ENCODE results near the gene RAI1. TPM values are rescaled to one million over a fixed set of nuclear protein-coding genes. Genes with fewer than 3 reads are reported as not detected.

RAI1 gene
- total RNA-seq, 4 donors from 2014 or later = 20.3 to 46.1 (median 30.4) TPM

- H3K27ac ChIP-seq = no peak overlapping the region
- no peak overlapping the region for H3K4me3 ChIP-seq
- TF ChIP-seq EP300 (IDR thresholded peaks at IDR 0.05) (no peak), POLR2AphosphoS5 (IDR thresholded peaks at IDR 0.05) (no peak), POLR2A (IDR thresholded peaks at IDR 0.05) (no peak), CTCF (IDR thresholded peaks at IDR 0.05) (no peak)
- WGBS = 58% methylated on average over 8 of the region's 14 CpGs
- no peaks in the 10 kb centered on the region for H3K9me3 ChIP-seq
- no peaks in the 10 kb centered on the region for H3K27me3 ChIP-seq
- H3K36me3 ChIP-seq = peaks cover 4% of the 10 kb centered on the region
- no peak for DNase-seq (ENCODE audit: low spot score in 2 of 2)
- H3K4me1 ChIP-seq = peaks cover 48% of the 10 kb centered on the region
Observed at GRCh38 chr17:17703140-17703919, 22.1 kb downstream of the RAI1 start.

GRCh38 chr17:17704931-17705330, 23.7 kb downstream of the RAI1 start:
- Histone ChIP-seq H3K27me3 (no peaks in the 10 kb centered on the region), H3K4me1 (peaks cover 32% of the 10 kb centered on the region), H3K4me3 (no peak overlapping the region)

GRCh38 chr17:17706140-17707060, 25.1 kb downstream of the RAI1 start:
- H3K4me1 ChIP-seq = peaks cover 28% of the 10 kb centered on the region
- peaks cover 4% of the 10 kb centered on the region for H3K36me3 ChIP-seq
- no peak for DNase-seq (ENCODE audit: low spot score in 2 of 2)
- H3K4me3 ChIP-seq = no peak overlapping the region
- no peaks in the 10 kb centered on the region for H3K27me3 ChIP-seq
- H3K9me3 ChIP-seq = no peaks in the 10 kb centered on the region
- TF ChIP-seq EP300 (IDR thresholded peaks at IDR 0.05) = no peak
- no peak for TF ChIP-seq CTCF (IDR thresholded peaks at IDR 0.05)
- TF ChIP-seq POLR2AphosphoS5 (IDR thresholded peaks at IDR 0.05) = no peak
- no peak for TF ChIP-seq POLR2A (IDR thresholded peaks at IDR 0.05)
- WGBS = 83% methylated on average over 12 of the region's 12 CpGs
- no peak overlapping the region for H3K27ac ChIP-seq

More at GRCh38 chr17:17704931-17705330, 23.7 kb downstream of the RAI1 start:
- Histone ChIP-seq H3K27ac (no peak overlapping the region), H3K9me3 (no peaks in the 10 kb centered on the region), H3K36me3 (peaks cover 4% of the 10 kb centered on the region)
- no peak for TF ChIP-seq POLR2AphosphoS5 (IDR thresholded peaks at IDR 0.05)
- no peak for DNase-seq (ENCODE audit: low spot score in 2 of 2)
- 95% methylated on average over 2 of the region's 2 CpGs for WGBS

GRCh38 chr17:17708295-17708694, 27.0 kb downstream of the RAI1 start:
- Histone ChIP-seq H3K4me3 (no peak overlapping the region), H3K36me3 (peaks cover 4% of the 10 kb centered on the region), H3K27ac (no peak overlapping the region), H3K27me3 (no peaks in the 10 kb centered on the region), H3K4me1 (peaks cover 34% of the 10 kb centered on the region), H3K9me3 (no peaks in the 10 kb centered on the region)
- TF ChIP-seq POLR2AphosphoS5 (IDR thresholded peaks at IDR 0.05) = no peak
- no peak for TF ChIP-seq POLR2A (IDR thresholded peaks at IDR 0.05)
- TF ChIP-seq CTCF (IDR thresholded peaks at IDR 0.05) = no peak
- TF ChIP-seq EP300 (IDR thresholded peaks at IDR 0.05) = no peak
- DNase-seq (ENCODE audit: low spot score in 2 of 2) = no peak

GRCh38 chr17:17708816-17709215, 27.6 kb downstream of the RAI1 start:
- Histone ChIP-seq H3K4me1 (peaks cover 36% of the 10 kb centered on the region), H3K27ac (no peak overlapping the region), H3K27me3 (no peaks in the 10 kb centered on the region)

More at GRCh38 chr17:17708816-17709215, 27.6 kb downstream of the RAI1 start:
- H3K36me3 ChIP-seq = peaks cover 4% of the 10 kb centered on the region
- no peak overlapping the region for H3K4me3 ChIP-seq
- WGBS = 92% methylated on average over 8 of the region's 9 CpGs
- no peaks in the 10 kb centered on the region for H3K9me3 ChIP-seq
- TF ChIP-seq POLR2A (IDR thresholded peaks at IDR 0.05) (no peak), CTCF (IDR thresholded peaks at IDR 0.05) (no peak), EP300 (IDR thresholded peaks at IDR 0.05) (no peak), POLR2AphosphoS5 (IDR thresholded peaks at IDR 0.05) (no peak)
- no peak for DNase-seq (ENCODE audit: low spot score in 2 of 2)

All from suprapubic skin (tissue), 4 donors.